NCI-H128 (cell line): ENCODE data around the gene PDE4D.
A peak's percentile ranks its signal among the peaks of the same experiment; 100 is the strongest.

Experiments
- DNase-seq: peaks from one replicate; lab custom pipeline; 2025; ENCODE audit not compliant: unreplicated experiment; lab: John Stamatoyannopoulos, UW

The PDE4D gene

GRCh38 chr5:59346514-59346913, 547.0 kb downstream of the PDE4D start:
- no peak for DNase-seq

GRCh38 chr5:59342181-59342580, 551.3 kb downstream of the PDE4D start:
- DNase-seq: no peak

GRCh38 chr5:59341760-59342159, 551.8 kb downstream of the PDE4D start:
- no peak for DNase-seq

- no peak for DNase-seq
Observed at GRCh38 chr5:59341155-59341554, 552.4 kb downstream of the PDE4D start.

- no peak for DNase-seq
Observed at GRCh38 chr5:59340637-59341036, 552.9 kb downstream of the PDE4D start.

- no peak for DNase-seq
Observed at GRCh38 chr5:59337240-59337639, 556.3 kb downstream of the PDE4D start.

- DNase-seq: no peak
Observed at GRCh38 chr5:59335544-59335943, 558.0 kb downstream of the PDE4D start.

GRCh38 chr5:59333416-59333815, 560.1 kb downstream of the PDE4D start:
- DNase-seq: no peak

GRCh38 chr5:59332236-59332973, 561.1 kb downstream of the PDE4D start:
- DNase-seq: no peak

- no peak for DNase-seq
Observed at GRCh38 chr5:59330680-59331079, 562.8 kb downstream of the PDE4D start.

GRCh38 chr5:59328709-59329296, 564.7 kb downstream of the PDE4D start:
- peak; percentile 25 for DNase-seq

- no peak for DNase-seq
Observed at GRCh38 chr5:59327191-59327980, 566.1 kb downstream of the PDE4D start.

GRCh38 chr5:59326596-59326995, 566.9 kb downstream of the PDE4D start:
- no peak for DNase-seq

- DNase-seq: no peak
Observed at GRCh38 chr5:59325070-59325469, 568.5 kb downstream of the PDE4D start.

- no peak for DNase-seq
Observed at GRCh38 chr5:59322894-59323293, 570.6 kb downstream of the PDE4D start.

- DNase-seq: no peak
Observed at GRCh38 chr5:59322058-59322457, 571.5 kb downstream of the PDE4D start.

- DNase-seq: no peak
Observed at GRCh38 chr5:59321642-59322041, 571.9 kb downstream of the PDE4D start.

GRCh38 chr5:59320420-59320819, 573.1 kb downstream of the PDE4D start:
- no peak for DNase-seq

GRCh38 chr5:59319250-59319649, 574.3 kb downstream of the PDE4D start:
- no peak for DNase-seq

GRCh38 chr5:59317774-59318205, 575.7 kb downstream of the PDE4D start:
- DNase-seq: no peak

GRCh38 chr5:59317023-59317773, 576.3 kb downstream of the PDE4D start:
- DNase-seq: no peak
